ENCODE data around the gene ADCY10.

GRCh38 chr1:167890400-167890799 lies 23.5 kb downstream of the ADCY10 start:
- TF ChIP-seq CREB5 (CRISPR knock-in tag; IDR thresholded peaks at IDR 0.05; ENCODE audit: low read depth) (no peak), PATZ1 (CRISPR knock-in tag; IDR thresholded peaks at IDR 0.05; ENCODE audit: borderline replicate concordance) (no peak), ZFP30 (CRISPR knock-in tag; IDR thresholded peaks at IDR 0.05) (no peak), RARB (CRISPR knock-in tag; IDR thresholded peaks at IDR 0.05) (no peak), SNAI2 (CRISPR knock-in tag; IDR thresholded peaks at IDR 0.05) (no peak)

Data from SK-N-SH treated with all-trans-retinoic acid at 6 μM for 48 hours (cell line).